Mucosa of stomach (tissue), 1 donor: ENCODE results near the gene NDRG4.

Experiments
- H3K27me3 ChIP-seq: one replicate; pipeline ENCODE4 v1.7.0; 2013; ENCODE audit warnings: mild to moderate bottlenecking, low read length; ENCODE audit not compliant: control insufficient read depth, insufficient read depth
- H3K36me3 ChIP-seq: one replicate; pipeline ENCODE4 v1.7.0; 2013; ENCODE audit warnings: low read length; ENCODE audit not compliant: control insufficient read depth, insufficient read depth
- H3K4me1 ChIP-seq: one replicate; pipeline ENCODE4 v1.7.0; 2013; ENCODE audit warnings: mild to moderate bottlenecking, low read length; ENCODE audit not compliant: control insufficient read depth, insufficient read depth
- H3K4me3 ChIP-seq: one replicate; pipeline ENCODE4 v1.7.0; 2013; ENCODE audit warnings: low read length
- H3K9ac ChIP-seq: one replicate; pipeline ENCODE4 v1.7.0; 2013; ENCODE audit warnings: mild to moderate bottlenecking, low read length, moderate library complexity
- H3K9me3 ChIP-seq: one replicate; pipeline ENCODE4 v1.7.0; 2013; ENCODE audit warnings: mild to moderate bottlenecking, low read length, moderate library complexity; ENCODE audit not compliant: control insufficient read depth
- donor health status: Pancreatic carcinoma.

The NDRG4 gene, protein sequence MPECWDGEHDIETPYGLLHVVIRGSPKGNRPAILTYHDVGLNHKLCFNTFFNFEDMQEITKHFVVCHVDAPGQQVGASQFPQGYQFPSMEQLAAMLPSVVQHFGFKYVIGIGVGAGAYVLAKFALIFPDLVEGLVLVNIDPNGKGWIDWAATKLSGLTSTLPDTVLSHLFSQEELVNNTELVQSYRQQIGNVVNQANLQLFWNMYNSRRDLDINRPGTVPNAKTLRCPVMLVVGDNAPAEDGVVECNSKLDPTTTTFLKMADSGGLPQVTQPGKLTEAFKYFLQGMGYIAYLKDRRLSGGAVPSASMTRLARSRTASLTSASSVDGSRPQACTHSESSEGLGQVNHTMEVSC

GRCh38 chr16:58499615-58500351, at the start of gene NDRG4:
NDRG4 (plus strand) TSS chr16:58500143; CDS start chr16:58500249, 106 bp downstream.
- Histone ChIP-seq H3K9me3 (no peaks in the 10 kb centered on the region), H3K4me1 (peaks cover 29% of the 10 kb centered on the region), H3K27me3 (peaks cover 43% of the 10 kb centered on the region), H3K36me3 (no peaks in the 10 kb centered on the region), H3K9ac (no peak within 1 kb of the TSS), H3K4me3 (peak within 1 kb of the TSS; percentile 2)

DNA sequence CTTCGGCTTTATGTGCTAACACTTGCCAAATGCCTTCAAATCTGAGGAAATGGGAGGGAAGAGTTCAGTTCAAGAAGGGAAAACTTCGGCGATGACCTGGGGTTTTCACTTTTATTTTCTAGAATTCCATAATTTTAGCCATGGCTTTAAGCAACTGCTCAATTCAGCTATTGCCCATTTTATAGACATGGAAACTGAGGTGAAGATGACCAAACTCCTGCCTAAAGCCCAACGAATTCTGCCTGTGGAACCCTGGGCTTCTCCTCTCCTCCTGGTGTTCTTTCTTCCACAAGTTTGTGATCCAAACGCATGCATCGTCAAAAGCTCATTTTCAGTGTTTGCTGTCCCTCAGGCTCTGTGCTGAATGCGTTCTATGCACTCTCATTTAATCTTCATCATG, 49.4 kb upstream of the NDRG4 start:
- Histone ChIP-seq H3K9me3 (no peaks in the 10 kb centered on the region), H3K4me1 (no peaks in the 10 kb centered on the region), H3K27me3 (no peaks in the 10 kb centered on the region), H3K36me3 (no peaks in the 10 kb centered on the region), H3K4me3 (no peak overlapping the region), H3K9ac (no peak overlapping the region)

- no peaks in the 10 kb centered on the region for H3K9me3 ChIP-seq
- H3K9ac ChIP-seq = no peak overlapping the region
- no peaks in the 10 kb centered on the region for H3K27me3 ChIP-seq
- H3K4me3 ChIP-seq = no peak overlapping the region
- H3K4me1 ChIP-seq = no peaks in the 10 kb centered on the region
- H3K36me3 ChIP-seq = no peaks in the 10 kb centered on the region
Measured at GRCh38 chr16:58451265-58451689, 48.7 kb upstream of the NDRG4 start.

DNA sequence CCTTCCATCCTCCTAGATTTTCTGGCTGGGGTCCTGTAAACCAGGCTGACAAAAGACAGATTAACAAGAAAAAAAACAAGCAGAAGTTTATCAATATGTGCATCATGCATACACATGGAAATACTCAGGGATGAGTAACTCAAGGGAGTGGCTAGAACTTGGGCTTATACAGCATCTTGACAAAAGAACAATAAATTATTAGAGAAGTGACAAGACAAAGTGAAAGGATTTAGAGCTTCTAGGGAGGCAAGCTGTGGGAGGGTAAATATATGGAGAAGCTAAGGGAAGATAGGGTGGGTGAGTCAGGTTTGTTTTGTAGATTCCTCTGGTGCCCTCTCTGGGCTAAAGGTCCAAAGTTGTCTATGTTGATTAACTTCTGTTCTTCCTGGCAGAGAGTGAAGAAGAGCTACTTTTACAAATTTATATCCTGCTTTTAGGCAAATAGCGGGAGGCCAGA, 48.0 kb upstream of the NDRG4 start:
- no peak overlapping the region for H3K9ac ChIP-seq
- H3K27me3 ChIP-seq = peaks cover 1% of the 10 kb centered on the region
- H3K36me3 ChIP-seq = no peaks in the 10 kb centered on the region
- no peaks in the 10 kb centered on the region for H3K4me1 ChIP-seq
- no peaks in the 10 kb centered on the region for H3K9me3 ChIP-seq
- H3K4me3 ChIP-seq = no peak overlapping the region

DNA sequence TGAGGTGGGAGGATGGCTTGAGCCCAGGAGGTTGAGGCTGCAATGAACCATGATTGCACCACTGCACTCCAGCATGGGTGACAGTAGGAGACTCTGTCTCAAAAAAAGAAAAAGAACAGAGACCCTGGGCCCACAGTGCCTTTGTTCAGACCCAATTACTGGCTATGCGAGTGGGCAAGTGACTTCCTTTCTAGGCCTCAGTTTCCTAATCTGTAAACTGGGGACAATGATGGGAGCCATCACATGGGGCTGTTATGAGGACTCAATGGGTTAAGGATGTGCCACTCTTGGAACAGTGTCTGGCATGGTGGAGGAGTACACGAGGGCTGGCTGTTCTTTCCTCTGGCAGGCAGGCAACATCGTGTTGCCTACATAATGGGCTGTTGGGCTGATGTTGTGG, 47.3 kb upstream of the NDRG4 start:
- peaks cover 3% of the 10 kb centered on the region for H3K27me3 ChIP-seq
- H3K4me3 ChIP-seq = no peak overlapping the region
- no peaks in the 10 kb centered on the region for H3K4me1 ChIP-seq
- no peaks in the 10 kb centered on the region for H3K36me3 ChIP-seq
- H3K9ac ChIP-seq = no peak overlapping the region
- H3K9me3 ChIP-seq = no peaks in the 10 kb centered on the region

DNA sequence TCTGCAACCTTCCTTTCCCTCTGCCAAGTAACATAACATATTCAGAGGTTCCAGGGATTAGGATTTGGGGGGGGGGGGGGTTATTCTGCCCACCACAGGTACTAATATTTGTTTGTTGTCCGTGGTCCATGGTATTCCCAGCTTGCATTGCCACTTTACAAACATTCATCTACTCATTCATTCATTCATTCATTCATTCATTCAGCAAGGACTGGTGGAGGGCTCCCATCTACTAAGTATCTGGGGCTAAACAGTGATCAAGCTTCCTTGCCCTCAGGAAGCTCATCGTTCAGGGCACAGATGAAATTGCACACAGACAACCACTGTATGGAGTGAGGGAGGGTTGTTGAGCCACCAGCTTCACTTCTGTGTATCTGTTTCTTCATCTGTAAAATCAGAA, 45.8 kb upstream of the NDRG4 start:
- H3K4me1 ChIP-seq = no peaks in the 10 kb centered on the region
- H3K9me3 ChIP-seq = no peaks in the 10 kb centered on the region
- no peak overlapping the region for H3K9ac ChIP-seq
- peaks cover 3% of the 10 kb centered on the region for H3K27me3 ChIP-seq
- no peaks in the 10 kb centered on the region for H3K36me3 ChIP-seq
- H3K4me3 ChIP-seq = no peak overlapping the region

DNA sequence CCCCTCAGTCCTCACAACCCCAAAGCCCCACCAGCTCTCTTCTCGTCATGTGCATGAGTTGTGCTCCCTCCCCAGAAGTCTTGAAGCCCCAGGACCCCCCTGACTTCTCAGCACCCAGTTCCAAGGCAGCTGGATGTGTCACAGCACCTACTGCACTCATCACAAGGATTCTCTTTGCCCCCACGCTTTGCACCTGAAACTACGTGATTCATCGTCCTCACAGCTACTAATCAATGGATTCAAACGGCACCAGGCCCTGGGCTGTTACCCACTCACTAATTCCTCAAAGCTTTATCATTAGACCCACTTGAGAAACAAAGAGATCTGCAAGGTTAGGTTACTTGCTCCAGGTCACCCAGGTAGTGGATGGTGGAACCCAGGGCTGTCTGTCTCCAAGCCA, 45.1 kb upstream of the NDRG4 start:
- no peak overlapping the region for H3K9ac ChIP-seq
- H3K4me3 ChIP-seq = no peak overlapping the region
- H3K27me3 ChIP-seq = peaks cover 3% of the 10 kb centered on the region
- H3K36me3 ChIP-seq = no peaks in the 10 kb centered on the region
- H3K9me3 ChIP-seq = no peaks in the 10 kb centered on the region
- no peaks in the 10 kb centered on the region for H3K4me1 ChIP-seq

- Histone ChIP-seq H3K9me3 (no peaks in the 10 kb centered on the region), H3K36me3 (no peaks in the 10 kb centered on the region), H3K4me1 (no peaks in the 10 kb centered on the region), H3K27me3 (peaks cover 3% of the 10 kb centered on the region), H3K4me3 (no peak overlapping the region), H3K9ac (no peak overlapping the region)
Measured at GRCh38 chr16:58455750-58456149, 44.2 kb upstream of the NDRG4 start.

- H3K36me3 ChIP-seq = no peaks in the 10 kb centered on the region
- peaks cover 3% of the 10 kb centered on the region for H3K27me3 ChIP-seq
- no peaks in the 10 kb centered on the region for H3K4me1 ChIP-seq
Measured at GRCh38 chr16:58456193-58456592, 43.8 kb upstream of the NDRG4 start.

DNA sequence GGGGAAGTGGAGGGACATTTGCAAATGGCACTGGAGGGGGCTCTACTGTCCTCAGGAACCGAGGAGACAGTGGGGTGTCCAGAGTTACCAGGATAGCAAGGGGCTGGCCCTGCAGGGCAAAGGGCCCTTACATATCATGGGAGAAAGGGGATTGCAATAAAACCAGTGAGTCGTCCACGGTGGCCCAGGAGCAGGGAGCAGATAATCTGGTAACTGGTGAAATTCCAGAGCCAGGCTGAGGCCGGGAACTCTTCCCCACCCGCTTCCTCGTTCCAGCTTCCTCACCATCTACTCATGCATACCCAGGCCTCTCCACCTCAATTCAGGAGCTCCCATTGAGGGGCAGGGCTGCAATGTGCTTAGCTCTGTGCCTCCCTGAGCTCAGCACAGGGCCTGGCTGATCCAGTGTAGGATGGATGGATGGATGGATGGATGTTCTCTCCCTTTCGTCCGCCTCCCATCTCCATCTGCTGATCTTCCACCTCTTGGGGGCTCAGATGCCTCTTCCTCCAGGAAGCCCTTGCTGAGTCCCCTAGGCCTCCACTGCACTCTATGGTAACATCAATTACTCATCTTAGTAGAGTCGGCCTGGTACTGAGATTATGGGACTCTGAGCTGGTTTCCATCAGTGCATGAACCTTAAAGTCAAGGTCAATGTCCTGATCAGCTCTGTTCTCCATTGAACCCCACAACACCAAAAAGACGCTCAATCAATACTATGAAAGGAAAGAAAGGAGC, 41.2 kb upstream of the NDRG4 start:
- Histone ChIP-seq H3K4me3 (no peak overlapping the region), H3K36me3 (no peaks in the 10 kb centered on the region), H3K9ac (no peak overlapping the region), H3K27me3 (peaks cover 16% of the 10 kb centered on the region), H3K9me3 (no peaks in the 10 kb centered on the region), H3K4me1 (peaks cover under 1% of the 10 kb centered on the region)

More at GRCh38 chr16:58456193-58456592, 43.8 kb upstream of the NDRG4 start:
- H3K9me3 ChIP-seq = no peaks in the 10 kb centered on the region
- no peak overlapping the region for H3K4me3 ChIP-seq
- H3K9ac ChIP-seq = no peak overlapping the region

DNA sequence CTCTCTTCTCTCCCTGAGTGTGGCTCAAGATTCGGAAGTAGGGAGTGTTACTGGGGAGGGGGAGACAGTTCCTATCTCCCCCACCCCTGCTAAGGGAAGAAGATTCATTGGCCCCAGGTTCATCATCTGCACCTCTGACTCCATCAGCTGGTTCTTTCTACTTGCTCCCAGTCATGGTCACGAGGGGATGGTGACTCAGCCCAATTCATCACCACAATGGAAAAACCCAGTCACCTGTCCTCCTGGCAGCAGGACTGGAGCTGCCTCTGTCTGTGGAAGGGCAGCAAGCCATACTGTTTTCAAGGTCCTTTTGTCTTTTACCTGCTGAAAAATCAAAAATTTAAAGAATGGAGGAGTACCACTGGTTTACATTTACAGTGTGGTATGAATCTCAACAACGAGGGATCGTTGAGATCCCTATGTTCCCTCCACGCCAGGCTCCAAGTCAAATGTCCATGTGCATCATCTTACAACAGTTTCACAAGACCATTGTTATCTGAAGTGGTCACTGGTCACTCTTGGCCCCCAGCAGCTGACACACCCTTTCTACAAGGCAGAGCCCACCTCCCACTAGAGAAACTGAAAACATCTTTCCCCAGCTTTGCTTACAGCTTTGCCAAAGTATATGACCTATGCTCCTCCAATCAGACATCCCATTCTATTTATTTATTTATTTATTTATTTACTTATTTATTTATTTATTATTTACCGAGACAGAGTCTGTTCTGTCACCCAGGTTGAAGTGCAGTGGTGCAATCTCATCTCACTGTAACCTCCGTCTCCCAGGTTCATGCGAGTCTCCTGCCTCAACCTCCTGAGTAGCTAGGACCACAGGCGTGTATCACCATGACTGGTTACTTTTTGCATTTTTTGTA, 40.4 kb upstream of the NDRG4 start:
- H3K4me1 ChIP-seq = peaks cover 8% of the 10 kb centered on the region
- peaks cover 24% of the 10 kb centered on the region for H3K27me3 ChIP-seq
- H3K36me3 ChIP-seq = no peaks in the 10 kb centered on the region
- no peaks in the 10 kb centered on the region for H3K9me3 ChIP-seq
- no peak overlapping the region for H3K9ac ChIP-seq
- no peak overlapping the region for H3K4me3 ChIP-seq
